Hematopoietic multipotent progenitor cell (in vitro differentiated cells): ENCODE measurements around the gene GABRR3. TPM values are rescaled to one million over a fixed set of nuclear protein-coding genes. Genes with fewer than 3 reads are reported as not detected.

Experiments used
- DNase-seq, 3 donors: peaks; one replicate each; pipeline ENCODE4 v3.0.0-alpha.2; 2011 to 2015; ENCODE audit warnings: low read depth in 2 of 3, low spot score in 2 of 3
- total RNA-seq: library from RNA; depleted of rRNA; stranded (reverse); fragments of >200 nt; gene quantifications from one replicate; pipeline ENCODE4 v1.2.3, GENCODE V29; 2012

The GABRR3 gene
- total RNA-seq, 1 donor = not detected

DNA sequence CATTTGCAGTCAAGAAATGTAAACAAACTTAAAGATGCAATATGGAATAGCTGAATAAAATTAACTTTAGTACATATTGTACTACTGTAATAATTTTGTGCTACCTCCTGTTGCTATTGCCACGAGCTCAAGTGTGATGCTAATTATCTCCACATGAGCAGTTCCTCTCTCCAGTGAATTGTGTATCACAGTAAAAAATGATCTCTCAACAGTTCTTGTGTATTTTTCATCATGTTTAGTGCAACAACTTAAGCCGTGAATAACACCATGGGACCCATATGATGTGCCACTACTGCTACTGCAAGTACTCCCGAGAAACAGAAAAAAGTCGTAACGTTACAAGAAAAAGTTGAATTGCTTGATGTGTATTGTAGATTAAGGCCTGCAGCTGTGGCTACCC, 75.2 kb downstream of the GABRR3 start:
- DNase-seq = no peak

DNA sequence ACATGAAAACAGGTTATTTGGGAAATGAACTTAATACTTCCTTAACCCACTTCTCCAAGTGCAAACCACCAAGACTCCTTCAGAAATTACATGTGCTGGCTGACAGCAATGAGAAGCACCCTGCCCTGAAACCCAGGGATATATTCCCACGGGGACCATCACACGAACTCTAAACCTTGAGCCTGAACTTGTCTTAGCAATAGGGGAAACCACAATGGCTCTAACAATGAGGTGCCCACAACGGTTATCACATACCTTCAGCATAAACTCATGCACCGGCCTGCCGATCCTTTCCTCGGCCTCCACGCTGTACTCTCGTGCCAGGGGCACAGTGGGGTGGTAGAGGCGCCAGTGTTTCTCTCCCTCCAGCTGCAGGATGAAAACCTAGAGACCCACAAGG, 76.3 kb downstream of the GABRR3 start:
- no peak for DNase-seq

DNA sequence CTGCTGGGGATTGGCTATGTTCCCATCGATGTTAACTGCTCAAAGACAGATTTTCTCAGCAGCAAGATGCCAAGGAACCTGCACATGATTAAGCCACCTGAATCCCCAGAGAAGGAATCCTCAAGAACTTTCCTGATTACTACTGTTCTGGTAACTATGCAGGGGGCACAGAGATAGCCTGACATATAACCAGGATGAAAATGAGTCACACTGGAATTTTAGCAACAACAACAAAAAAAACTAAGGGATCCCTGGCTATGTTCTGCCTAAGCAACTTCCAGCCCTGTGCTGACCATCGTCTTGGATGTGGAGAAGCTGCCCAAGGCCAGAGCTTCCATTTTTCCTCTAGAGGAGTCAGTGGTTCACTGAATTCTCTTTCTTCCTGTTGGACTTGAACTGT, 76.7 kb downstream of the GABRR3 start:
- DNase-seq = no peak

DNA sequence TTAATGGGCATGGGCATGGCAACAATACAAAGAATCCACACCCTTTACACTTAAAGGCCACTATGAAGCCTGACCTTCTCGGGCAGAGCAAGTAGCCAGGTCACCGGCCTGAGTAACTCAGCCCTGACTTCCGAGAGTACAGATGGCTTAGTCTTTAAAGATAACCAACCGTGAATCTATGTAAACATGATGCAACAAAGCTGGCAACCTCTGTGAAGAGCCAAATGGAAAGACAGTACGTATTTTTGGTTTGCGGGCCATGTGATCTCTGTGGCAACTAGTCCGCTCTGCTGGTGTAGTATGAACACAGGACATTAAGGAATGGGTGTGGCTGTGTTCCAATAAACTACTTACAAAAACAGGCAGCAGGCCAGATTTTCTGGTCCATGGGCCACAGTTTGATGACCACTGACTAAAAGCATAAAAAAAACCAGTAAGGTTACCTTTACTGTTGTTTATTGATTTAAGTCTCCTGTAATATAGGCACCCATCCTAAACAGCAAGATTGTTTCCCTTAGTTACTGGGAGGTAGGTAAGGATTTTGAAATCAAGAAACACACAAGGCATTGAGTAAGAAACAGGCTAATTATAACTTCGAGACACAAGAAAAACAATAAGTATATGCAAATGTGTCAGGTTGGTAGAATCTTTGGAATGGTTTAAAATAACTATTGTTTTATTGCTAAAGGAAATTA, 77.4 kb downstream of the GABRR3 start:
- no peak for DNase-seq

DNA sequence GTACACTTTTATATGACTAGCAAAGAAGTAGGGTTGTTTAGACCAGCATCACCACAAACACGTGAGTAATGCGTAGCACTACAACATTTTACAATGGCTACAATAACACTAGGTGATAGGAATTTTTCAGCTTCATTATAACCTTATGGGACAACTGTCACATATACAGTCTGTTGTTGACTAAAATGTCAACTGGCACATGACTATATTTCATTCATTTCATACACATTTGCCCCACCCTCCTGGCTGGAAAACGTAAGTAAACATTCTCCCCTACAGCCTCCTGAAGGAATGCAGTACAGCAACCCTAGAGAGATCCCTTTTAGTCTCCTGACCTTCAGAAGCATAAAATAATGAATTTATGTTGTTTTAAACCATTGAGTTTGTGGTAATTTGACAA, 79.1 kb downstream of the GABRR3 start:
- no peak for DNase-seq

DNA sequence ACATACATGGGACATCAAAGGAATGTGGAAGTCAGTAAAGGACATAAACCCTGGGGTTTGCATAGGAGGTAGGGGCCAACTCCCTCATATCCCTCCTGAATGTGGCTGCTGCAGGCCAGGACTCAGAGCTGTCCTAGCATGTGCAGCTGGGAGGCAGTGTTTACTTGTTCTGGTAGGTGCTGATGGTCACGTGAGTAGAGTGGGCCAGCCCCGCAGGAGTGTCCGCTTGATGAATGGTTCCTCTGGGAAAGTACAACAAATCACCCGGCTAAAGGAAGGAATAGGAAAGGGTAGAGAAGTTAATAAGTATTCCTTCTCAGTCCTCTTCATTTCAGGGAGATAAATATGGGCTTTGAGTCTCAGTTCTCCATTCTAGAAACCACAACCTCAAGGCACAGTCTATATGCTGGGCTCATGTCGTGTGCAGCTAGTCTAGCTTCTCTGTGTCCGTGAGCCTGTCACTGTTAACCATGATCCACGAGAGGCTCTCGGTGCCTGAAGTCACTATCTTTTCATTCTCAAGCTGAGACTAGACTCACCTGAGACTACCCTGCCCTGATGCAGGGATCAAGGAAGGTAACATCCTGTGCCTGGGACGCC, 80.8 kb downstream of the GABRR3 start:
- no peak for DNase-seq

DNA sequence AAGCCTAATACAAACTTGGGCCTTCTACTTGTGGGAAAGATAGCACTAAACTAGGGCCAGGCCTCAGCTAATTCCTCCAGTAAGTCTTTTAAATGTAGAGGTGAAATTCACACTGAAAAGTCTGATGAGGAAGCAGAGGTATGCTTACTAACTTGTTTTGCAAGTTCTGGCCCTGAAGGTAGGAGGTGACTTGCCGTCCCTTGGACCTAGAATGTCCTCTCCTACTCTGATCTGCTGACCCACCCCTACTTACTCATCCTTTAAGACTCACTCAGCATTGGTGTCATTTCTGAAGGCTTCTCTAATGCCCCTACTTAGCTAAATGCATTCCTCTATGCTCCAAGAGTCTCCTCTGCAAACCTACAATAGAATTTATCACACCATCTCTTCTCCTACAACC, 82.2 kb downstream of the GABRR3 start:
- DNase-seq = no peak

DNA sequence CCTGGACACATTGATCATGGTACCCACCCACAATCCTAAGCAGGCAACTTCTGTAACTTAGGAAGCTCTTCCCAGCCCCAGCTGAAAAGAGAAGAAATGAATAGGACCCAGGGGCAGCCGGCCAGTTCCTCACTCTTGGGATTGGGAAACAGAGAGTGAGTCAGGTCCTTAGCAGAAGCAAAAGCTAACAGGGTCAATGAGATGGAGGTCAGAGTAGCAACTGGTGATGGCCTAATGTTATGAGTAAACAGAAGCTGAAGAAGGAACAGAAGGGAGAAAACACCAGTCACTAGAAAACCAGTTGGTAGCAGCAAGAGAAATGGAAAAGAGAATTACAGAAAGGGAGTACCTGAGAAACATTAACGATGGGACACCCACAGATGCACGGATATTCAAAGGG, 82.8 kb downstream of the GABRR3 start:
- DNase-seq = no peak

DNA sequence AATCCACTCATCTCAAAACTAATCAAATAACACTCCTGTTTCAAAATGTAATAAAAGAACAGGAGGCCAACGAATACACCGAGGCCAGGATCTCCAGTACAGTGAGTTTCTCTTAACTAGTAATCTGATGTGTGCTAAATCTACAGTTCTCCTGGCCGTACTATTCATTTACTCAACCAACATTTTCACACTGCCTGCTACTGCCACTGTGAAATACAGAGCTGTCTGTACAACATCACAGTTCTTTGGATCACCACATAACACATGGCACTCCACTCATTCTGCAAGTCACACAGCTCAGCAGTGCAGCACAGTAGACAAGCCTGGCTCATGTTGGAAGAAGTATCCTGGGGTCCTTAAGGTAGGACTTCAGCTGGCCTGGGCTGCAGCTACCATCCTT, 84.8 kb downstream of the GABRR3 start:
- no peak for DNase-seq

DNA sequence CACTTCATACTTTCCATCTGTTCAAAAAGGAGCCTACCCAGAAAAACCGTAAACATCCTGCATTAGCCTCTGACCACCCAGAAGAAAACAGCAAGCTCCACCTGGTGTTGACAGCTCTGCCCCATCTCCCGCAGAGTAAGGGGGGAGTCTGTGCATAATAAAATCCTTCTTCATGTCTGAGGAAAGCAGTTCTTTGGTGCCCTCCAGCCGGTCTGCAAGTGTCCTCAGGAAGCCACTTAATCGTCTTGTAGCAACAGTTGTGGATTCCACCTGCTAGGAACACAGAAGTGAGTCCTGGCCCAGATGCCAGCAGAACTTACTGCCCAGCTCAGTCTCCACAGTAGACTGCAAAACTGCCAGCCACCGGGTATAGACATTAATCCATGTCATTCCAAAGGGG, 85.4 kb downstream of the GABRR3 start:
- no peak for DNase-seq

DNA sequence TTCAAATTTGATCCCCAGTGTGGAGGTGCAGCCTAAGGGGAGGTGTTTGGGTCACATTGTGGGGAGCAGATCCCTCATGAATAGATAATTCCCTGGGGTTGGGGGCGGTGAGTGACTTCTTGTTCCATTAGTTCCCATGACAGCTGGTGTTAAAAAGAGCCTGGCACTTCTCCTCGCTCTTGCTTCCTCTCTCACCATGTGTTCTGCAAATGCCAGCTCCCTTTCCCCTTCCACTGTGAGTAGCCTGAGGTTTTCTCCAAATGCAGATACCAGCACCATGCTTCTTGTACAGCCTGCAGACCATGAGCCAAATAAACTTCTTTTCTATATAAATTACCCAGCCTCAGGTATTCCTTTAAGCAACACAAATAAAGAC, 86.0 kb downstream of the GABRR3 start:
- no peak for DNase-seq

DNA sequence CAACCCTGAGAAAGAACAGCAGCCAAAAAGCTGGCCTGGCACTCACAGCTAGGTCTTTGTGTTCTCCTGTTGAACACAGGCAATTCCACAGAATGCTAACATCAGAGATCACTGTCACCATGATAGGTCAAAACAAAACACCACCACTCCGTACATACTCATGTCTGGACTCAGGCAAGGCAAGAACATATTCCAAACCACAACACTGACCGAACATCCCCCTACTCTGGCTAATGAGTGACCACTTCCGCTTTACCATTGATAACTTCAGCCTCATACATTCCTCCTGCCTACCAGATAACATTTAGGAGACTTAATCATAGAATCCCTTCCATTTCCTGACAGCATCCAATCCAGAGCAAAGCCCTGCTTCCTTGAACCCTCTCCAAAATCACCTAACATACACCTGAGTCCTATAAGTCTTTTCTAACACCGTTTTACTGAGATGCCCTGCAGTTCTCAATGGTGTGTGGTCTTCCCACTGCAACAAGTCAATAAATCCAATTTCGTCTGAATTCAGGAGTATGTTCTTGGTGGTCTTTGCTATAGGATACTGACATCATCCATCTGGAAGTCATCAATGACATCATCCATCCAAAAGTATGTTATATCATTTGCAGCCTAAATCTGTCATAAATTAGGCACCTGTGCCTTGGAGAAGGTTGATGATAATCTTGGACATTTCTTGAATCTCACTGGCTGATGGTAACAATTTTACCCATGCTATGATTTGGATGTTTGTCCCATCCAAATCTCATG, 86.6 kb downstream of the GABRR3 start:
- DNase-seq = no peak

DNA sequence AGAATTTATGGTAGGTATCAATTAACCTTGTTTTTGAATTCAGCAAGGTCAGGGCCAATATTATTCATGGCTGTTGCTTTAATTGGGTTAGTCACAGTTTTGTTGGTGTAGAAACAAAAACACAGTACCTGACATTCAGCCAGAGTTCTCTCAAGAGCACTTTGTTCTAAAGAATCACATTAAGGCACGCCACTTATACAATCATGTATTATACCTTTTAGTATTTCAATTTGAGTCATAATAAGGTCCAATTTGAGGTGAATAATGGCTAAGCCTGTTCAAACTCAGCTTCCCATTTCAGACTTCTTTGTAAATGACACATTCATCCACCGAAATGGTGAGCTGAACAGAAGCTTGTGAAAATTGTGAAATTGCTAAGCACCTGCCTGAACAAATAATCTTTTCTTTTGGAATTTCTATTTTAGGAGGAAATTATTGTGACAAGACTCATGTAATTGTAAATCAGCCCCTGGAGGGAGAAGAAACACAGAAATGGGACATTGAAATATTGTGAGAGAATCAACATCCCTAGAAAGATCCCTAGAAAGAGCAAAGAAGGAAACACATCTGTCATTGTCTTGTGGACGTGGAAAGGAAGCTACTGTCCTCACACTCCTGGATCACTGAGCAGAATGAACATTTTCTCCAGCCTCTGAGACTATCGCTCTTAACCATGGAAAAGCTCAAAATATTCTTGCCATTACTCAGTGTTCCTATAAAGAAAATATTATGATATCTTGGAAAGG, 92.1 kb downstream of the GABRR3 start:
- no peak for DNase-seq

DNA sequence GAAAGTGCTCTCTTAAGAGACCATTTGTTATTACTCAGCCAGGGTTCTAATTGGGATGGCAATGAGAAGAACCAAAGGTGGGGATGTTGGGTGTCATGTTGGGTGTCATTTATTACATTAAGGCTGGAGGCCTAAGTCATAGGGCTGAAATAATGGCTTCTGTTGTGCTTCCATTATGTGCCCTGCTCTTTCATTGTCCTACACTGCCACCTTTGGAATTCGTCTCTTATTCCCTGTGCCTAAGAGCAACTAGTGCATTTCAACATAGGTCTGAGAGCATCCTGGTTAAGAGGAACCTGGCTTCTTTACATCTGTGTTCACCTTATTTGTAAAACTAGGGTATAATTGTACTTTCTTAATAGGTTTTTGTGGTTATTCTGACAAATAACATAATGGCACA, 95.1 kb downstream of the GABRR3 start:
- DNase-seq = peak in 2 of 3 donors; percentile 5 to 22

DNA sequence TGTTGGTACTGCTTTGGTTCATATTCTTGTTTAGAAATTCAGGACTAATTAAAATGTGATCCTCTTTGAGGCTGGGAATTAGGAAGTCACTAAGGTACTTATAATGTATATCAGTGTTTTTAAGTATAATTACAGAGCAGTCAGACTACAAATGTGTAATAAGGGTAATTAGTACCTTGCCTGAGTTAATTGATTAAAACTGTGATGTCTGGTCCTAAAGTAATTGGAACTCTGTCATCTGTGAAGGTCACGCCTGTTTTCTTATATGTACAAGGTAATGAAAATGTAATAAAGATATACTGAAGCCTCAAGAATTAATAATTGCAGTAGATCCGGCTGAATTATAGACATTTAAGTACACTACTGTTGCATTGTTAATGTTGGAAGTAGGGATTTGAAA, 95.7 kb downstream of the GABRR3 start:
- DNase-seq = no peak

DNA sequence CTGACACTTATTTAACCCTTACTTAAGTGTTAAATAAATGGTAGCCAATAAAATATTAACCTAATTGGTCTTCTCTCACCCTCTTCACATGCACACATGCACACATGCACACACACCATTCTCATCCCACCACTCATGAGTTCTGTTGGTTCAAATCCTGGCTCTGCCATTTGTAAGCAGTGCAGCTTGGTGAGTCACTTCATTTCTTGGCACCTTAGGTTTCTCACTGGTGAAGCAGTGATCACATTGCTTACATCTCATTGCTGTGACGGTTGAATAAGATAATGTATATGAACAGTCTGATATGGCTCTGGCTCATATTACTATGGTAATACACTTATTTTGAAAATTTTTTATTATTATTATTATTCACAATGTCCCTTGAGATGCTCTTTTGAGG, 96.7 kb downstream of the GABRR3 start:
- DNase-seq = no peak

DNA sequence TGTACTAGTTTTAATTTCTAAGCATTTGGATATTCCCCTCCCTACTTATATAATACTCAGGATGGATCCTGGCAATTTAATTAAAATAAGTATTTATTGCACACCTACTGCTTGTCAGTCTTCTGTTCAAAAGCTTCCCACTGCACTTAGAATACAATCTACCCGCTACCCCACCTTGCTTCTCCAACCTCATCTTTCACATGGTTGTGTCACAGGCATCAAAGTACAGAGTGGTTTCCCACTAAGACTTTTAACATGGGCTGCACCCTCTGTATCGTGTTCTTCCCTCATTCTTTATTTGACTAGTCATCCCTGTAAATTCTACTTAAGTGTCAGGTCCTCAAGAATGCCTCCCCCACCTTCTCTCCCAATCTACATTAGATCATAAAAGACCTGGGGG, 97.9 kb downstream of the GABRR3 start:
- no peak for DNase-seq

DNA sequence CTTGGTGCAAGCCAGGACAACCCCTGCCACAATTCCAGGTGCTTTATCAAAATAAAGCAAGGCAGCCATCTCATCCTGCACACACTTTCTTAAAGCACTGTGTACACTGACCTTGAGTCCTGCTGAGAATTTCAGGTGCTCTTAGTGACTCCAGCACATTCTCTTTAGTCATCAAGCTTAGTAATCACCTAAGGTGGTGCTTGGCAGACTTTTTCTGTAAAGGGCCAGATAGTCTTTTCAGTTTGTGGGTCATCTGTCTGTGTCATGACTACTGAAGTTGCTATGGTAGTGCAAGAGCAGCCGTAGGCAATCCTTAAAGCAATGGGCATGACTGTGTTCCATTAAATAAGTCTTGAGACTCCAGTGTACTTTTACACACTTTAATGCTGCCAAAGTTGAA, 99.3 kb downstream of the GABRR3 start:
- DNase-seq = no peak
